ENCODE results near the gene CCM2.

The CCM2 gene

DNA sequence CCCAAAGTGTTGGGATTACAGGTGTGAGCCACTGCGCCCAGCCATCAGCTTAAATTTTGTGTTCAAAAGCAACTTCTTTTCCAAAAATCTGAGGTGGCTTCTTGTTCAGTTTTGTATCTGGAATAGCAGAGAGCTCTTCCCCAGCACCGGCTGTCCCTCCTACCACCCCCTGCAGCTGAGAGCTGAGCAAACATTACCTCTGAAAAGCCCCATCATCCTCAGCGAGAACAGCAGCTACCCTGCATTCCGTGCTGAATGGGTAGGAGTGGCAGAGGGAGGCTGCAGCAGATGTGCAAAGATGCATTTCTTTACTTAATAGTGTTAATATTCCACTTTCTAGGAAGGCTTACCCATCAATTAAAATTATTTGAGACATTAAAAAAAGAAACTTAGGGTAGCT, 31.8 kb downstream of the CCM2 start:
- Histone ChIP-seq H4K12ac (ENCODE audit: low read depth, low read length) (no peak overlapping the region), H3K79me2 (ENCODE audit: control insufficient read depth, insufficient read depth, low read length, poor library complexity) (no peaks in the 10 kb centered on the region), H3K27me3 (ENCODE audit: insufficient read depth, low read length) (no peaks in the 10 kb centered on the region), H3K4me2 (ENCODE audit: low read length) (no peak overlapping the region), H4K91ac (ENCODE audit: low read depth, low read length) (no peak overlapping the region), H3K9ac (ENCODE audit: low read length) (no peak overlapping the region), H3K4me3 (ENCODE audit: low read depth, low read length) (no peak overlapping the region), H4K8ac (ENCODE audit: low read depth, low read length) (no peak overlapping the region), H2AK5ac (ENCODE audit: low read length) (no peak overlapping the region), H3K4me1 (ENCODE audit: control insufficient read depth in 1 of 2, insufficient read depth in 2 of 2, low read length in 2 of 2) (peaks cover 0 to 21% of the 10 kb centered on the region in 2 experiments), H3K9me3 (ENCODE audit: insufficient read depth, low read depth, low read length) (no peaks in the 10 kb centered on the region), H3K27ac (ENCODE audit: low read depth, low read length) (no peak overlapping the region), H3K4ac (ENCODE audit: low read depth, low read length) (no peak overlapping the region), H2BK12ac (ENCODE audit: low read length) (no peak overlapping the region), H3K79me1 (ENCODE audit: low read length) (peaks cover 3% of the 10 kb centered on the region), H3K23ac (ENCODE audit: low read length) (no peak overlapping the region), H3K36me3 (ENCODE audit: control insufficient read depth in 1 of 2, insufficient read depth in 2 of 2, low read length in 2 of 2) (peaks cover 6 to 8% of the 10 kb centered on the region in 2 experiments), H3K14ac (ENCODE audit: low read length) (no peak overlapping the region), H3K18ac (ENCODE audit: low read length) (no peak overlapping the region), H2BK120ac (ENCODE audit: insufficient read depth, low read length, poor library complexity) (no peak overlapping the region), H2BK5ac (ENCODE audit: low read depth, low read length, poor library complexity) (no peak overlapping the region), H2AFZ (ENCODE audit: insufficient read depth, low read length, poor library complexity) (no peak overlapping the region)
- WGBS (ENCODE audit: extremely low coverage, insufficient coverage, insufficient read length): no CpG with 5 or more reads among the region's 4 CpGs
- no peak for DNase-seq

DNA sequence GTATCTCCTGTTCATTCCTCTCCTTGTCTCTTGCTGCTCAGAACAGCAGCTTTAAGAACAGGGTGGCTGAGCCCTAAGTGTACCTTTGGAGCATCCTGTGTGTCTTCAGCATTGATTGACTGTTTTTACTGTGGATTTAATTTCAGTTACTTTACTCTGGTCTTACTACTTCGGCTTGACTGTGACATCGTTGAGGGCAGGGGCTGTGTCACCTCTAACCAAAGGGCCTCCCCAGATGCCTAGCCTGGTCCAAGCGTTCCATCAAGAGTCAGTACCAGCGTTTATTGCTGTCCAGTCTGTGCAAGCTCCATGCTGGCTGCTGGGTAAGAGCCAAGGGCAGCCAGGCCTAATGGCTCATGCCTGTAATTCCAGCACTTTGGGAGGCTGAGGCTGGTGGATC, 32.4 kb downstream of the CCM2 start:
- no peak overlapping the region for H2BK5ac ChIP-seq (ENCODE audit: low read depth, low read length, poor library complexity)
- WGBS (ENCODE audit: extremely low coverage, insufficient coverage, insufficient read length): no CpG with 5 or more reads among the region's 4 CpGs
- H2BK120ac ChIP-seq (ENCODE audit: insufficient read depth, low read length, poor library complexity): no peak overlapping the region
- H2BK12ac ChIP-seq (ENCODE audit: low read length): no peak overlapping the region
- H3K27me3 ChIP-seq (ENCODE audit: insufficient read depth, low read length): no peaks in the 10 kb centered on the region
- H2AK5ac ChIP-seq (ENCODE audit: low read length): no peak overlapping the region
- no peaks in the 10 kb centered on the region for H3K79me2 ChIP-seq (ENCODE audit: control insufficient read depth, insufficient read depth, low read length, poor library complexity)
- no peak for DNase-seq
- H3K9ac ChIP-seq (ENCODE audit: low read length): no peak overlapping the region
- H3K9me3 ChIP-seq (ENCODE audit: insufficient read depth, low read depth, low read length): no peaks in the 10 kb centered on the region
- no peak overlapping the region for H3K4ac ChIP-seq (ENCODE audit: low read depth, low read length)
- H3K4me2 ChIP-seq (ENCODE audit: low read length): no peak overlapping the region
- H4K91ac ChIP-seq (ENCODE audit: low read depth, low read length): no peak overlapping the region
- H4K8ac ChIP-seq (ENCODE audit: low read depth, low read length): no peak overlapping the region
- H3K4me3 ChIP-seq (ENCODE audit: low read depth, low read length): no peak overlapping the region
- no peak overlapping the region for H3K14ac ChIP-seq (ENCODE audit: low read length)
- H3K4me1 ChIP-seq (ENCODE audit: control insufficient read depth in 1 of 2, insufficient read depth in 2 of 2, low read length in 2 of 2): peaks cover 0 to 19% of the 10 kb centered on the region in 2 experiments
- peaks cover 6 to 8% of the 10 kb centered on the region in 2 experiments for H3K36me3 ChIP-seq (ENCODE audit: control insufficient read depth in 1 of 2, insufficient read depth in 2 of 2, low read length in 2 of 2)
- H3K23ac ChIP-seq (ENCODE audit: low read length): no peak overlapping the region
- H3K27ac ChIP-seq (ENCODE audit: low read depth, low read length): no peak overlapping the region
- no peak overlapping the region for H2AFZ ChIP-seq (ENCODE audit: insufficient read depth, low read length, poor library complexity)
- H4K12ac ChIP-seq (ENCODE audit: low read depth, low read length): no peak overlapping the region
- no peak overlapping the region for H3K18ac ChIP-seq (ENCODE audit: low read length)
- H3K79me1 ChIP-seq (ENCODE audit: low read length): peaks cover 3% of the 10 kb centered on the region

DNA sequence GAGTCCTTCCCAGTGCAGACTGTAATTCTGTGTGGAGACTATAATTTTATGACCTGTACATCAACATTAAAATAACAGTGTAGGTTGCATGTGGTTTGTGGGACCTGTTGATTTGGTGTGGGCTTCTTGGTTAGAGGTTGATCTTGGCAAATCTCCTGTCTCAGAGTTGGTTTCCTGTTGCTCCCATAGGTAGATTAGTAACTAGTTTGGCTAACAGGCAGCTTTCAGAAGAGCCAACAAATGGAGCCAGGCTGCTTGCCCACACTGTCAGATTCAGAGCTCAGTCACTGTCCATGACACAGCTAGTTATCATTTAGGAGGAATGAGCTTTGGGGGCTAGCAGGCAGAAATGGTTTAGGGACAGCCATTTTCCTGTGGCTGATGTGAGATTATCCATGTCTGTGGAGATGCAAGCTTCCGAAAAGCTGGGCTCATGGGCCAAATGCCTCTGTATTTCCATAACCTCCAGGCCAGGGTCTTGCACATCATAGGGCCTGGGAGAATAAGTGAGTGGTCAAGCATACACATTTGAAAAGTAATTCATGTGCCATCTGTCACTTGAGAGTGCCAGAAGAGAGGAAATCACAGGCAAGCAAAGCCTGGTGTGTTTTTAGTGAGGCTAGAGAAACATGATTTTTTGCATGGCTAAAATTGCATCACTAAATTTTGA, 33.4 kb downstream of the CCM2 start:
- Histone ChIP-seq H3K23ac (ENCODE audit: low read length) (no peak overlapping the region), H4K12ac (ENCODE audit: low read depth, low read length) (no peak overlapping the region), H3K4ac (ENCODE audit: low read depth, low read length) (no peak overlapping the region), H3K4me2 (ENCODE audit: low read length) (no peak overlapping the region), H3K9ac (ENCODE audit: low read length) (no peak overlapping the region), H3K4me3 (ENCODE audit: low read depth, low read length) (no peak overlapping the region), H3K4me1 (ENCODE audit: control insufficient read depth in 1 of 2, insufficient read depth in 2 of 2, low read length in 2 of 2) (peaks cover 0 to 19% of the 10 kb centered on the region in 2 experiments), H4K91ac (ENCODE audit: low read depth, low read length) (peak overlapping the region; percentile 5), H2BK5ac (ENCODE audit: low read depth, low read length, poor library complexity) (peak overlapping the region; percentile 57), H4K8ac (ENCODE audit: low read depth, low read length) (no peak overlapping the region), H3K27ac (ENCODE audit: low read depth, low read length) (peak overlapping the region; percentile 59), H3K79me1 (ENCODE audit: low read length) (peaks cover 3% of the 10 kb centered on the region), H3K36me3 (ENCODE audit: control insufficient read depth in 1 of 2, insufficient read depth in 2 of 2, low read length in 2 of 2) (peaks cover 0 to 2% of the 10 kb centered on the region in 2 experiments), H2AFZ (ENCODE audit: insufficient read depth, low read length, poor library complexity) (no peak overlapping the region), H3K79me2 (ENCODE audit: control insufficient read depth, insufficient read depth, low read length, poor library complexity) (no peaks in the 10 kb centered on the region), H2BK12ac (ENCODE audit: low read length) (peak overlapping the region; percentile 39), H3K9me3 (ENCODE audit: insufficient read depth, low read depth, low read length) (peaks cover 1% of the 10 kb centered on the region), H3K14ac (ENCODE audit: low read length) (no peak overlapping the region), H2BK120ac (ENCODE audit: insufficient read depth, low read length, poor library complexity) (peak overlapping the region; percentile 75), H3K18ac (ENCODE audit: low read length) (peak overlapping the region; percentile 8), H3K27me3 (ENCODE audit: insufficient read depth, low read length) (no peaks in the 10 kb centered on the region), H2AK5ac (ENCODE audit: low read length) (no peak overlapping the region)
- no CpG with 5 or more reads among the region's 1 CpG for WGBS (ENCODE audit: extremely low coverage, insufficient coverage, insufficient read length)
- no peak for DNase-seq

DNA sequence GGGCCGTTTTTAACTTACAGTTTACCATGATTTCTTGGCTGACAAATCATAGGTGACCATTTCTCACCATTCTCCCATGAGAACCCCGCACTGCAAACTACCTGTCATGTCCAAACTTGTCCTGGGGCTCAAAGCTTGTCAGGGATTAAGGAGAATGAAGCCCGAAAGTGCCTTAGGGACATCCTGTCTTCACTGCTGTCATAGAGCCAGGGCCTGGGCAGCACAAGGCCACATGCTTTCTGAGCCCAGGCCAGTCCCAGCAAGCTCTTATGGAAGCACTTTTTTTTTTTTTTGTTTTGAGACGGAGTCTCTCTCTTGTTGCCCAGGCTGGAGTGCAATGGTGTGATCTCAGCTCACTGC, 33.9 kb downstream of the CCM2 start:
- Histone ChIP-seq H2BK120ac (ENCODE audit: insufficient read depth, low read length, poor library complexity) (no peak overlapping the region), H3K14ac (ENCODE audit: low read length) (no peak overlapping the region), H2AFZ (ENCODE audit: insufficient read depth, low read length, poor library complexity) (no peak overlapping the region), H3K9ac (ENCODE audit: low read length) (no peak overlapping the region), H3K23ac (ENCODE audit: low read length) (no peak overlapping the region), H3K27me3 (ENCODE audit: insufficient read depth, low read length) (no peaks in the 10 kb centered on the region), H2AK5ac (ENCODE audit: low read length) (no peak overlapping the region), H3K9me3 (ENCODE audit: insufficient read depth, low read depth, low read length) (peaks cover 1% of the 10 kb centered on the region), H2BK12ac (ENCODE audit: low read length) (no peak overlapping the region), H3K4ac (ENCODE audit: low read depth, low read length) (no peak overlapping the region), H2BK5ac (ENCODE audit: low read depth, low read length, poor library complexity) (peak overlapping the region; percentile 57), H4K12ac (ENCODE audit: low read depth, low read length) (no peak overlapping the region), H3K79me1 (ENCODE audit: low read length) (peaks cover 3% of the 10 kb centered on the region), H3K4me1 (ENCODE audit: control insufficient read depth in 1 of 2, insufficient read depth in 2 of 2, low read length in 2 of 2) (peaks cover 0 to 19% of the 10 kb centered on the region in 2 experiments), H3K4me3 (ENCODE audit: low read depth, low read length) (no peak overlapping the region), H3K4me2 (ENCODE audit: low read length) (no peak overlapping the region), H3K79me2 (ENCODE audit: control insufficient read depth, insufficient read depth, low read length, poor library complexity) (no peaks in the 10 kb centered on the region), H3K36me3 (ENCODE audit: control insufficient read depth in 1 of 2, insufficient read depth in 2 of 2, low read length in 2 of 2) (peaks cover 0 to 3% of the 10 kb centered on the region in 2 experiments), H4K91ac (ENCODE audit: low read depth, low read length) (no peak overlapping the region), H3K27ac (ENCODE audit: low read depth, low read length) (peak overlapping the region; percentile 59), H4K8ac (ENCODE audit: low read depth, low read length) (no peak overlapping the region), H3K18ac (ENCODE audit: low read length) (no peak overlapping the region)
- DNase-seq: no peak
- WGBS (ENCODE audit: extremely low coverage, insufficient coverage, insufficient read length): no CpG with 5 or more reads among the region's 4 CpGs

All from trophoblast cell (in vitro differentiated cells and primary cell).